ENCODE results near the gene SLCO4A1. TPM values are rescaled to one million over a fixed set of nuclear protein-coding genes. Genes with fewer than 3 reads are reported as not detected.

Gene SLCO4A1
- total and polyA plus RNA-seq, 12 donors: 1.5 to 52.7 (median 6.8) TPM

- DNase-seq: peak in 1 of 2 donors; percentile 4
These were observed 60.9 kb downstream of the SLCO4A1 start for GRCh38 chr20:62702895-62703852.

GRCh38 chr20:62703853-62704228 is 61.5 kb downstream of the SLCO4A1 start:
- intact Hi-C loops (cut with DNase I): no loop called here
- DNase-seq (peak in 1 of 2 donors; percentile 40), ATAC-seq (peak in 2 of 8 donors; percentile 60 to 64)
- H3K36me3 ChIP-seq: no peaks in the 10 kb centered on the region
- H3K4me1 ChIP-seq: peaks cover 5 to 28% (median 9%) of the 10 kb centered on the region in 9 donors
- peak overlapping the region in 3 of 10 donors; percentile 34 to 44 (median 42) for H3K27ac ChIP-seq
- H3K27me3 ChIP-seq: peaks cover 14 to 34% (median 20%) of the 10 kb centered on the region in 7 donors
- WGBS, 2 donors: 82 to 83% methylated on average over 5 of the region's 5 CpGs
- TF ChIP-seq CTCF (IDR thresholded peaks at IDR 0.05): no peak
- H3K9me3 ChIP-seq: no peaks in the 10 kb centered on the region
- H3K4me3 ChIP-seq: no peak overlapping the region

More at GRCh38 chr20:62702895-62703852, 60.9 kb downstream of the SLCO4A1 start:
- intact Hi-C loops (cut with DNase I): no loop called here
- Histone ChIP-seq H3K4me3 (no peak overlapping the region), H3K27me3 (peaks cover 8 to 27% (median 14%) of the 10 kb centered on the region in 7 donors), H3K4me1 (peaks cover 5 to 25% (median 9%) of the 10 kb centered on the region in 9 donors), H3K9me3 (no peaks in the 10 kb centered on the region), H3K27ac (no peak overlapping the region), H3K36me3 (no peaks in the 10 kb centered on the region)
- 85 to 90% methylated on average over 25 of the region's 25 CpGs for WGBS, 2 donors
- no peak for TF ChIP-seq CTCF (IDR thresholded peaks at IDR 0.05)
- peak in 2 of 8 donors; percentile 10 to 18 for ATAC-seq

GRCh38 chr20:62704341-62704948 is 62.1 kb downstream of the SLCO4A1 start:
- TF ChIP-seq CTCF (IDR thresholded peaks at IDR 0.05): no peak
- peaks cover 20 to 40% (median 26%) of the 10 kb centered on the region in 7 donors for H3K27me3 ChIP-seq
- DNase-seq: peak; percentile 86 to 92
- 7 to 10% methylated on average over 21 of the region's 21 CpGs for WGBS, 2 donors
- peak; percentile 67 to 91 (median 85) for ATAC-seq
- peaks cover 5 to 34% (median 9%) of the 10 kb centered on the region in 9 donors for H3K4me1 ChIP-seq
- intact Hi-C loops (cut with DNase I): no loop called here
- H3K27ac ChIP-seq: peak overlapping the region in 2 of 10 donors; percentile 34 to 42
- no peaks in the 10 kb centered on the region for H3K36me3 ChIP-seq
- no peak overlapping the region for H3K4me3 ChIP-seq
- no peaks in the 10 kb centered on the region for H3K9me3 ChIP-seq

- Histone ChIP-seq H3K27ac (no peak overlapping the region), H3K4me1 (peaks cover 5 to 39% (median 9%) of the 10 kb centered on the region in 9 donors), H3K4me3 (no peak overlapping the region), H3K36me3 (no peaks in the 10 kb centered on the region), H3K27me3 (peaks cover 27 to 52% (median 38%) of the 10 kb centered on the region in 7 donors), H3K9me3 (no peaks in the 10 kb centered on the region)
- WGBS, 2 donors: 86% methylated on average over 16 of the region's 16 CpGs
- TF ChIP-seq CTCF (IDR thresholded peaks at IDR 0.05): no peak
- peak in 1 of 2 donors; percentile 7 for DNase-seq
- no peak for ATAC-seq
- intact Hi-C loops (cut with DNase I): no loop called here
These were observed 63.3 kb downstream of the SLCO4A1 start for GRCh38 chr20:62705627-62706026.
